Measurements from ENCODE around the gene DYNLRB2. TPM values are rescaled to one million over a fixed set of nuclear protein-coding genes. Genes with fewer than 3 reads are reported as not detected.

DYNLRB2 gene
- total and polyA plus RNA-seq, 2 experiments from 2014 or later, result not detected

- Mint-ChIP-seq H3K9me3 (no peaks in the 10 kb centered on the region), H3K4me1 (no peaks in the 10 kb centered on the region), H3K27ac (no peak overlapping the region), H3K27me3 (ENCODE audit: insufficient read depth, low read depth, poor library complexity) (peaks cover 6% of the 10 kb centered on the region), H3K4me3 (no peak overlapping the region), H3K36me3 (ENCODE audit: low read depth) (no peaks in the 10 kb centered on the region)
- ATAC-seq (no peak), DNase-seq (ENCODE audit: low spot score) (no peak)
- H3K36me3 ChIP-seq (ENCODE audit: insufficient read depth), result no peaks in the 10 kb centered on the region
- H3K4me1 ChIP-seq (ENCODE audit: insufficient read depth), result no peaks in the 10 kb centered on the region
- H3F3A ChIP-seq (replicated peaks; ENCODE audit: low read depth), result no peaks in the 10 kb centered on the region
- H2AFZ ChIP-seq, result no peak overlapping the region
- 0 out of 2 replicates have a peak, but pooled peaks cover 3% of the 10 kb centered on the region for H3K9me2 ChIP-seq (ENCODE audit: insufficient read depth)
- H3K27me3 ChIP-seq (ENCODE audit: insufficient read depth), result no peaks in the 10 kb centered on the region
- no peak overlapping the region for H3K27ac ChIP-seq (ENCODE audit: low read depth)
- TF ChIP-seq POLR2AphosphoS5 (IDR thresholded peaks at IDR 0.05; ENCODE audit: low read depth) (no peak), CTCF (conservative IDR thresholded peaks at IDR 0.05; ENCODE audit: low read depth in 2 of 2) (no peak), JUNB (IDR thresholded peaks at IDR 0.05; ENCODE audit: unreplicated experiment) (no peak)
- no peak overlapping the region for H3K4me2 ChIP-seq
- H3K4me3 ChIP-seq, result no peak overlapping the region
- no peaks in the 10 kb centered on the region for H4K20me1 ChIP-seq (replicated peaks; ENCODE audit: insufficient read depth)
- H3K79me2 ChIP-seq (replicated peaks; ENCODE audit: insufficient read depth), result no peaks in the 10 kb centered on the region
Observed at GRCh38 chr16:80556481-80556880, 15.7 kb downstream of the DYNLRB2 start.

- no peak for DNase-seq (ENCODE audit: low spot score)
- Histone ChIP-seq H3K9me2 (ENCODE audit: insufficient read depth) (0 out of 2 replicates have a peak, but pooled peaks cover 3% of the 10 kb centered on the region), H3K27ac (ENCODE audit: low read depth) (no peak overlapping the region), H3K79me2 (replicated peaks; ENCODE audit: insufficient read depth) (no peaks in the 10 kb centered on the region), H3K4me2 (no peak overlapping the region), H3K4me3 (no peak overlapping the region), H3K36me3 (ENCODE audit: insufficient read depth) (no peaks in the 10 kb centered on the region), H3F3A (replicated peaks; ENCODE audit: low read depth) (no peaks in the 10 kb centered on the region), H3K4me1 (ENCODE audit: insufficient read depth) (no peaks in the 10 kb centered on the region), H3K27me3 (ENCODE audit: insufficient read depth) (no peaks in the 10 kb centered on the region), H4K20me1 (replicated peaks; ENCODE audit: insufficient read depth) (no peaks in the 10 kb centered on the region), H2AFZ (no peak overlapping the region)
- no peak for ATAC-seq
- Mint-ChIP-seq H3K9me3 (no peaks in the 10 kb centered on the region), H3K4me1 (no peaks in the 10 kb centered on the region), H3K27me3 (ENCODE audit: insufficient read depth, low read depth, poor library complexity) (peaks cover 4% of the 10 kb centered on the region), H3K4me3 (no peak overlapping the region), H3K36me3 (ENCODE audit: low read depth) (no peaks in the 10 kb centered on the region), H3K27ac (no peak overlapping the region)
- TF ChIP-seq CREB1 (CRISPR knock-in tag; IDR thresholded peaks at IDR 0.05; ENCODE audit: low read depth) (no peak), JUNB (IDR thresholded peaks at IDR 0.05; ENCODE audit: unreplicated experiment) (no peak), STAT1 (IDR thresholded peaks at IDR 0.05; ENCODE audit: unreplicated experiment) (no peak), ZNF462 (CRISPR knock-in tag; IDR thresholded peaks at IDR 0.05) (no peak), NANOG (IDR thresholded peaks at IDR 0.05; ENCODE audit: borderline replicate concordance) (no peak), ZNF331 (CRISPR knock-in tag; IDR thresholded peaks at IDR 0.05; ENCODE audit: low read depth) (no peak), POLR2AphosphoS5 (IDR thresholded peaks at IDR 0.05; ENCODE audit: low read depth) (no peak)
Observed at GRCh38 chr16:80557037-80557436, 16.2 kb downstream of the DYNLRB2 start.
